NCI-H226 (cell line): ENCODE results near the gene MYPN.
"Not testable (repeated sequence)": the region's sequence is repeated elsewhere in the genome, so short reads cannot be mapped to it uniquely, and the experiment has no call there.

Source experiments
- DNase-seq: peaks from one replicate; pipeline ENCODE4 v3.0.0-alpha.2; 2015

MYPN gene

DNA sequence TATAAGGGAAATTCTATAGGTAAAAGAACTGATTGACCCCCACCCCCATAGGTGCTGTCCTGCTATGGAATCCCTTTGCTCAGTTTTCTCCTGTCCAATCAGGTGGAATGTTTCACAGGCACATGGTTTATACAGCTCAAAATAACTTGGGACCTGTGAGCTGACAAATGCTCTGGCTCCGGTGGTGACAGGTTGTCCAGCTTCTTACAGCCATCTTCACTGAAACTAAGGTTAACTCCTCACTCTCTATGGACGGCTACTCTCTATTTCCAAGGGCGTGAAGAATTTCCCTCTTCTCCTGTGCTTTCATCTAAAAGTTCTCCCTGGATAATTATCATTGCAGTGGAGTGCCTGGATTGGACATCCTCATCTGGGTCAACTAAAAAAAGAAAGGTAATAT is at the start of gene MYPN:
MYPN (plus strand) TSS at position 158 of the 400 bp plus-strand sequence. CDS start 11,951 bp downstream, outside the sequence.
- no peak for DNase-seq

DNA sequence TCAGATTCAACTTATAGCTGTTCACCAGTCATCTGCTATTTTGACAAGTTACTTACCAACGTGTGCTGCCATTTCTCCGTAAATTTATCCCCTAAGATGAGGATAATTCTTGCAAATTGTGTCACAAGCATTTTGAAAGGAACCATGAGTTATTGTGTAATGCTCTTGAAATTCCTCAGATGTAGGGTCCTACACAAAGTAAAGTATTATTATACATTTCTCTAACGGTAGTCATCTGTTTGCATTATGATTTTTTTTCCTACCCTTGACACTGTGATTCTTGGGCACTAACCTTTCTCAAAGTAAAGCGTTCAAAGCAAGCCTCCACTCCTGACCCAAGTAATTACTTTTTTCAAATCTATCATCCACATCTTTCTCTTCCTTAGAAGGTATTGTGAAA is 42.3 kb upstream of the MYPN start:
- no peak for DNase-seq

DNA sequence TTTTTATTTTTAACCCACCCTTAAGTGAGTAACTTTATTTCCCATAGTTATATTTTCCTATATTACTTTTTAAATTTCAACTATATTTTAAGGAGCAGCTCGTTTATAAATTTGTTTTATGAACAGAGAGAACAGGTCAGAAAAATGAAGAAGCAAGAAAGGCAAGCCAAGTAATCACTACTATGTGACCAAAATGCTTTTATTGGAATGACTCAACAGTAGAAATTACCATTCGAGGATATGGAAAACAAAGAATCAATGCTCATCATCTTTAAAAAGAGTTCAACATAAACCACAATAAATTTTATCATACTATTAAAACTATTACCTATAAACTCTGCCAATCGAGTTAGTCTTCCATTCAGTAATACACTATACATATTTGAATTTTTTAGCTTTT is 41.8 kb upstream of the MYPN start:
- no peak for DNase-seq

DNA sequence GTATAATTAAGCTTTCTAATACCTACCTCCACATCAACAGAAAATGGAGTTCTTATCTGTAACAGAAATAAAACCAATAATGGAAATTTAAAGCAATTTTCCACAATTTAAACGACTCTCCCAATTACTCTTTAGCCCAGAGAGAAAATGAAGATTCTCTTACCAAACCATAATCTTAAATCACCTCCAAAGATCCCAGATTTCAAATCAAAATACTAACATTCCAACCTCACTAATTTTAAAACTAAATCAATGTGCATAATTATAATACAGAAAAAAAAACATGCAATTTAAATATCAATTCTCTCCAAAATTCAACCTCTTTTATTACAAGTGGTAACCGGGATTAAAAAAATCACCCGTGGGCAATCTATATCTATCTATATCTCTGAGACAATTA is 35.7 kb upstream of the MYPN start:
- DNase-seq = no peak

DNA sequence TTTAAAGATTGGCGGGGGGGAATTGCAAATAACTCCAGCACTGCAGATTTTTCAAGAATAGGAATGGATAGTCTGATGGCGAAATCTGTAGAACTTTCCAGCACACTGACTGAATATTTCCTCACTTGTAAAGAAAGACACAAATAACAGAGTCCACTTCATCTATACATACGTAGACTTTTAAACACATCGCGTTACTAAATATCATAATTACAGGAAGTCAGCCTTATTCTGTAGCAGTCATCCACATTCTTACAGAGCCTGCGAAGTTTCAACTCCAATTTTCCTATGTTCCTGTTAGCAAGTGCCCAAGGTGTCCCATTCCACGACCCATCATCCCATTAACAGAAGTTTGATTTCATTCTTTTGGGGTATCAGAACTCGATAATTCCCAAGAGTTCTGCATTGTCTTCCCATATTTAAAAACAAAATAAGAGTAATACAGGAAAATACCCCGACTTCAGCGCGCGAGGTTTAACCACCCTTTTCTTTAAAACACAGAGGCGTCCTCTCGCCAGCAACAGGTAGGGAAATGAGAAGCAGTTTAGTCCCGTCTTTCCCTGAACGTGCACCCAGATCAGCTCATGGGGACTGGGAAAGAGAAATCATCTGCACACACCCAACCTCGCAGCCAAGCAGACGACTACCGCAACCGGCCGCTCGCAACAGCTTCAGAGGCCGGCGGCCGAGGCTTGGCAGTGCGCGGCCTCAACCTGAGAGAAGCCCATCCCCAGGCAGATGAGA is 35.1 kb upstream of the MYPN start:
- DNase-seq = no peak

- DNase-seq = peak; percentile 94
Observed at GRCh38 chr10:68074775-68075549, 34.3 kb upstream of the MYPN start, which contains the start of gene HERC4. Gene HERC4 (minus strand): TSS chr10:68075283. CDS start chr10:68073108, 2,175 bp downstream.

GRCh38 chr10:68075550-68076004 is 33.7 kb upstream of the MYPN start:
- DNase-seq = no peak

- DNase-seq = not testable (repeated sequence)
Observed at GRCh38 chr10:68076081-68076480, 33.2 kb upstream of the MYPN start.

DNA sequence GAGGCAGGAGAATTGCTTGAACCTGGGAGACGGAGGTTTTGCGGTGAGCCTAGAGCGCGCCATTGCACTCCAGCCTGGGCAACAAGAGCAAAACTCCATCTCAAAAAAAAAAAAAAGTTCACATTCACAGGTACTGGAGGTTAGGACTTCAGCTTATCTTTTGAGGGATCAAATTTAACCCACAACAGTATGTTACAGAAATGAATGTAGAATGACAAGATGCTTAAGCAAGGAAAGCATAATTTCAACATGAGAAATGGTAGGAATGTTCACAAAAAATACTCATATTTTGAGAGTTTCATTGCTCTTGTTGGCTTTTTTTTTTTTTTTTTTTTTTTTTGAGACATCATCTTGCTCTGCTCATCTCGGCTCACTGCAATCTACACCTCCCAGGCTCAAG is 32.3 kb upstream of the MYPN start:
- DNase-seq = no peak

- DNase-seq = no peak
Observed at GRCh38 chr10:68079434-68079833, 29.9 kb upstream of the MYPN start.

DNA sequence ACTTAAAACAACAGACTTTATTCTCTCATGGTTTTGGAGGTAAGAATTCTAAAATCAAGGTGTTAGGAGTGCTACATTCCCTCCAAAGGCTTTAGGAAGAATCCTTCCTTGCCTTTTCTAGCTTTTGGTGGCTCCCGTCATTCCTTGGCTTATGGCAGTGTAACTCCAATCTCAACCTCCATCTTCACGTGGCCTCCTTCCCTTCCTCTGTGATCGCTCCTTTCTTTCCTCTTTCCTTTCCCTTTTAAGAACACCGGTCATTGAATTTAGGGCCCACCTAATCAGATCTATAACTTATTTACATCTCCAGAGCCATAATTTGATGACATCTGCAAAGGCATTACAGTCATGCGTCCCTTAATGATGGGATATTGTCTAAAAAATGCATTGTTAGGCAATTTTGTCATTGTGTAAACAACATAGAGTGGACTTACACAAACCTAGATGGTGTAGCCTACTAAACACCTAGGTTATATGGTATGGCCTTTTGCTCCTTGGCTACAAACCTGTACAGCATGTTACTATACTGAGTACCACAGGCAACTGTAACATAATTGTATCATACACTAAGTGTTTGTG is 28.3 kb upstream of the MYPN start:
- no peak for DNase-seq

DNA sequence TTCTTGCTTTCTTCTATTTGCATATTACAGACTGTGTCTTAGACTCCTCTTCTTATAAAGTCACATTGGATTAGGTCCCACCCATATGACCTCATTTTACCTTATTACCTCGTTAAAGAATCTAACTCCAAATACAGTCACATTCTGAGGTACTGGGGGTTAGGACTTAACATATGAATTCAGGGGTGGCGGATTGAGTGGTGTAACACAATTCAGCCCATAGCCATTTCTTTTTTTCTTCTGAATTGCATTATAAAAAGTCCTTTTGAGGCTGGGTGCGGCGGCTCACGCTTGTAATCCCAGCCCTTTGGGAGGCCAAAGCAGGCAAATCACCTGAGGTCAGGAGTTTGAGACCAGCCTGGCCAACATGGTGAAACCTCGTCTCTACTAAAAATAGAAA is 27.4 kb upstream of the MYPN start:
- no peak for DNase-seq

GRCh38 chr10:68082872-68083271 is 26.4 kb upstream of the MYPN start:
- peak; percentile 31 for DNase-seq

DNA sequence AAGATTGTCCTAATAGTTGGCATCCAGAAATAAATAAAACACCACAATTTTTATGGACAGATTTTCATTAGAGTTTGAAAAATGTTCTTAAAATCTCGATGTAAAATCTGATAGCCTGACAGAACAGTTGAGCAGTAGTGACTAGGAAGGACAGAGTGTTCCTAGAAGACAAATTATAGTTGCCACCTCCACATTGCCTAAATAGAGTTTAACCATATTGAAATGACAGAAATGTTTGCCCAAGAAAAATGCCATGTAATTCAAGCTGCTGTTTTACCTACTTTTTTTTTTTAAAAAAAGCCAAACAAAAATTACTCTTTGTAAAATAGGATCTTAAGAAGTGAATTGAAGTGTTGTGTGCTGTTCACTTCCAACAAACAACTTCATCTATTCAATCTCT is 25.3 kb upstream of the MYPN start:
- DNase-seq = no peak

GRCh38 chr10:68084469-68084868 is 24.8 kb upstream of the MYPN start:
- no peak for DNase-seq

DNA sequence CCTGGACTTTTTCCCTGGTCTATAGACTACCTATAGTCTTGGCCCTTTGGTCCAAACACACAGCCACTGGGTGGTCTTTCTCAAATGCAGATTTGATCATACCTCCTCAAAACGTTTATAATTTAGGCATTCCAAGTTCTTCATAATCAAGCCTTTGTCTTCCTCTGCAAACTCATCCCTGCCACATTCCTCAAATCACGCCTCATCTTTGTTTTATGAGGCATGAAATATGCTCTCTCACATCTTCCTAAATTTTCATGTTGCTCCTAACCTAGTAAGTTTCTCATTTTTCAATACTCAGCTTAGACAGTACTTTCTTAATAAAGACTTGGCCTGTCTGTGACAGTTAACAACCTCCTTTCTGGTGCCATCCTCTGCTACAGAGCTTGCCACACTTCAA is 23.3 kb upstream of the MYPN start:
- DNase-seq = no peak

DNA sequence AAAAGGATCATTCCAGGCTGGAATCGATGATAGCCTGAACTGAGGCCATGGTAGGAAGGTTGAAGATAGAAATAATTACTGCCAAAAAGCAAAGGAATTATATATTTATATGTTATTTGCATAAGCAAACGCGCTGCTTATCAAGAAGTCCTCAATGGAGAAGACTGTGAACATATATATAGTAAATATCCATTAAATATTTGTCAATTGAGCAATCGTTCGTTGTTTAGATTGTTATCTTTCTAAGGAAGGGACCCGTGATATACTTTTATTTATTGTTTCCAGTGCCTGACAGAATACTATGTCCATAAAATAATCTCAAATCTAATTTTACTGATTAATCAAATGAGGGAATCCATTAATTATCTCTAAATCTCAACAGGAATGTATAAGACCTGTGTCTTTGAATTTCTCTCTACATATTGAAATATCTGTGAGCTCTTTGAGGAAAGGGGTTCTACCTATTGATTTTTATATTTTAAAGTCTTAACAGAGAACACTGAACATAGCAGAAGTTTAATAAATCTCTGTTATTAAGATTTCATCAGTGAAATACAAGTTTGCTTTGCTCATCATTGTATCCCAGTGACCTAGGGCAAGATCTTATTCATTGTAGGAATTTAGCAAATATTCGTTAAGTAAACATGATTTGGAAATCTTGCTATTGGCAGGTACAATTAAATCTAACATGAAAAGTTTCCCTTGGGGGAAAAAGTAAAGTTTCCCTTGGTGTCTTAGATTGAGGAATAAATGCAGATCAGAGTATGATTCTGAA is 22.2 kb upstream of the MYPN start:
- DNase-seq = no peak

- DNase-seq = no peak
Observed at GRCh38 chr10:68087685-68088401, 21.4 kb upstream of the MYPN start.

DNA sequence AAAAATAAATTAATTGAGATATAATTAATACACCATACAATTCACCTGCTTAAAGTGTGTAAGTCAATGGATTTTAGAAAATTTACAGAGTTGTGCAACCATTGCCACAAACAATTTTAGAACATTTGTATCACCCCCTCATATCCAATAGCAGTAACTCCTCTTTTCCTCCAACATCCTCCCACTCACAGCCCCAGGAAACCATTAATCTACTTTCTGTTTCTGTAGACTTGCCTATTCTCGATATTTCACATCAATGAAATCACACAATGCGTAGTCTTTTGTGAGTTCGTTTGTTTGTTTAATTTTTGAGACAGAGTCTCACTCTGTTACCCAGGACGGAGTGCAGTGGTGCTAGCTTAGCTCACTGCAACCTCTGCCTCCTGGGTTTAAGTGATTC is 20.5 kb upstream of the MYPN start:
- DNase-seq = peak; percentile 48

- no peak for DNase-seq
Observed at GRCh38 chr10:68090586-68090985, 18.7 kb upstream of the MYPN start.

DNA sequence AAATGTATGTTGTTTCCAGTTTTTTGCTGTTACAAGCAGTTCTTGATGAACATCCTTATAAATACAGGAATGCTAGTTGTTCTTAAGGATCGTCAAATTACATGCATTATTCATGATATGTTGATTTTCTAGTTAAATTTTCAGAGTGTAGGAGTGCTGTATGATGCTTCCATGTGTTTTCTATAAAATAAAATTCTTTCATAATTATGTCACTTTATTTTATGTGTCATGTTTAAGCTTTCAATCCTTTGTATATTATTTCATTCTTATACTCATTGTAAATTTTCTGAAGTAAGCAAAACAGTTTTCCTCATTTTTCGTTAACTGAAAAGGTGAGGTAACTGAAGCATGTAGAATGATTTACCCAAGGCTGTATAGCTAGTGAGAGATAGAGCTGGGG is 16.8 kb upstream of the MYPN start:
- no peak for DNase-seq

GRCh38 chr10:68095153-68095552 is 14.1 kb upstream of the MYPN start:
- DNase-seq = peak; percentile 68
